Esophagus muscularis mucosa (tissue), 4 donors: ENCODE measurements around the gene MEIS1.

Experiments used
- EP300 ChIP-seq: sonication (generic); formaldehyde crosslinking; IDR thresholded peaks from one replicate; pipeline ENCODE4 v1.6.1; 2017; ENCODE audit warnings: antibody characterized with exemption
- POLR2A ChIP-seq: fragments of 450-650 bp; IDR thresholded peaks from one replicate; pipeline ENCODE4 v1.6.1; 2017; ENCODE audit warnings: antibody characterized with exemption, moderate library complexity, mild to moderate bottlenecking, low read depth
- POLR2AphosphoS5 ChIP-seq, 2 donors: sonication (generic); formaldehyde crosslinking; IDR thresholded peaks; one replicate each; pipeline ENCODE4 v1.6.1; 2017; ENCODE audit warnings: antibody characterized with exemption in 2 of 2
- TF ChIP-seq, protein P1 (sequence below), 3 experiments: fragments of 200-600 bp in 2 of 3; fragments of 450-650 bp in 1 of 3; sonication (generic) in 2 of 3; IDR thresholded peaks; one replicate each; pipeline ENCODE4 v1.5.1; 2017 to 2019; ENCODE audit warnings: antibody characterized with exemption in 3 of 3, mild to moderate bottlenecking in 2 of 3, moderate library complexity in 1 of 3

DNA sequence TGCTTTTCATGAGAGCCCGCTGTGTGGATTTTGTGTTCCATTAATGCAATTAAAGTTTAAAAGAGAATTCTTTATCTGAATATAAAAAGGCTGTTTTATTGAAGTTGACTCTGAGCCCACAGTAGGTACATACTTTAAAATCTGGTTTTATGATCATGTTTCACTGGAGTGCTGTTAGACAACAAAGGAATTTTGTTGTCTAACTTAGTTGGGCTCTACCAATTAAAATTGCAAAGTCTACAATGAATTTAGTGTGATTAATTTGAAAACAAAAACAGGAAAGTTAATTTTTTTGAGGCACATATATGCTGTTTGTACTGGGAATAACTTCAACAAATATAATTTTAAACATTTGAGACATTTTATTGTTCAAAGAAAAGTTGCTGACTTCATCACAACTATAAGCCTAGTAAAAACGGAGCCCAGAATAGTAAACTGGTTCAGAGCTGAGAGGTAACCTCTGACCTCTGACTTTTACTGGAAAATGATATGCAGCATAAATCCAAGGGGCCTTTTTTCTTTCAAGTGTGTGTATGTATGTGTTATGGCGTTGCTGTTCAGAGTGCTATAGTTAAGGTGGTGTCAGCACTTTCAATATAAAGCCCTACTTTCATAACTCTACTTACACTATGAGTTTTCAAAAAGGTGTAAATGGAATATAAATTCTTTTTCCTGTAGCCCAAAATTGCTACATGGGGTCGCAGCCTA, 30.2 kb downstream of the MEIS1 start:
- TF ChIP-seq, protein P1, sequence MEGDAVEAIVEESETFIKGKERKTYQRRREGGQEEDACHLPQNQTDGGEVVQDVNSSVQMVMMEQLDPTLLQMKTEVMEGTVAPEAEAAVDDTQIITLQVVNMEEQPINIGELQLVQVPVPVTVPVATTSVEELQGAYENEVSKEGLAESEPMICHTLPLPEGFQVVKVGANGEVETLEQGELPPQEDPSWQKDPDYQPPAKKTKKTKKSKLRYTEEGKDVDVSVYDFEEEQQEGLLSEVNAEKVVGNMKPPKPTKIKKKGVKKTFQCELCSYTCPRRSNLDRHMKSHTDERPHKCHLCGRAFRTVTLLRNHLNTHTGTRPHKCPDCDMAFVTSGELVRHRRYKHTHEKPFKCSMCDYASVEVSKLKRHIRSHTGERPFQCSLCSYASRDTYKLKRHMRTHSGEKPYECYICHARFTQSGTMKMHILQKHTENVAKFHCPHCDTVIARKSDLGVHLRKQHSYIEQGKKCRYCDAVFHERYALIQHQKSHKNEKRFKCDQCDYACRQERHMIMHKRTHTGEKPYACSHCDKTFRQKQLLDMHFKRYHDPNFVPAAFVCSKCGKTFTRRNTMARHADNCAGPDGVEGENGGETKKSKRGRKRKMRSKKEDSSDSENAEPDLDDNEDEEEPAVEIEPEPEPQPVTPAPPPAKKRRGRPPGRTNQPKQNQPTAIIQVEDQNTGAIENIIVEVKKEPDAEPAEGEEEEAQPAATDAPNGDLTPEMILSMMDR (IDR thresholded peaks at IDR 0.05) = no peak
- TF ChIP-seq POLR2AphosphoS5 (IDR thresholded peaks at IDR 0.05) (no peak), EP300 (no peak), POLR2A (no peak)
